Stimulated activated CD4-positive, alpha-beta T cell treated with anti-CD3 and anti-CD28 coated beads, Interleukin-1b, Interleukin-23, amount 100 ng/mL, for 4 hours (primary cell): Measurements from ENCODE around the gene PCNX2.
"Not testable (repeated sequence)": the region's sequence is repeated elsewhere in the genome, so short reads cannot be mapped to it uniquely, and the experiment has no call there.

ENCODE experiments used
- DNase-seq, 2 donors: peaks; one replicate each; pipeline ENCODE4 v3.0.0-alpha.2; 2020; ENCODE audit warnings: low read depth in 2 of 2

The PCNX2 gene

GRCh38 chr1:233163696-233164095 lies 131.8 kb downstream of the PCNX2 start:
- no peak for DNase-seq

GRCh38 chr1:233158322-233158721 lies 137.2 kb downstream of the PCNX2 start:
- DNase-seq = no peak

GRCh38 chr1:233157245-233157644 lies 138.3 kb downstream of the PCNX2 start:
- no peak for DNase-seq

- no peak for DNase-seq
Observed at GRCh38 chr1:233151861-233152260, 143.7 kb downstream of the PCNX2 start.

- no peak for DNase-seq
Observed at GRCh38 chr1:233144434-233144833, 151.1 kb downstream of the PCNX2 start.

GRCh38 chr1:233143241-233143640 lies 152.3 kb downstream of the PCNX2 start:
- no peak for DNase-seq

- DNase-seq = no peak
Observed at GRCh38 chr1:233140974-233141373, 154.6 kb downstream of the PCNX2 start.

- no peak for DNase-seq
Observed at GRCh38 chr1:233140499-233140898, 155.0 kb downstream of the PCNX2 start.

GRCh38 chr1:233138788-233139585 lies 156.5 kb downstream of the PCNX2 start:
- DNase-seq = no peak

GRCh38 chr1:233135833-233136232 lies 159.7 kb downstream of the PCNX2 start:
- DNase-seq = no peak

- no peak for DNase-seq
Observed at GRCh38 chr1:233132445-233132844, 163.1 kb downstream of the PCNX2 start.

GRCh38 chr1:233129031-233129430 lies 166.5 kb downstream of the PCNX2 start:
- DNase-seq = not testable (repeated sequence)

- DNase-seq = no peak
Observed at GRCh38 chr1:233127157-233127556, 168.4 kb downstream of the PCNX2 start.

- DNase-seq = no peak
Observed at GRCh38 chr1:233122779-233123178, 172.7 kb downstream of the PCNX2 start.

GRCh38 chr1:233121947-233122559 lies 173.5 kb downstream of the PCNX2 start:
- no peak for DNase-seq

GRCh38 chr1:233114860-233115259 lies 180.7 kb downstream of the PCNX2 start:
- DNase-seq = no peak

GRCh38 chr1:233114159-233114558 lies 181.4 kb downstream of the PCNX2 start:
- DNase-seq = no peak

GRCh38 chr1:233113009-233113879 lies 182.3 kb downstream of the PCNX2 start:
- no peak for DNase-seq

- DNase-seq = no peak
Observed at GRCh38 chr1:233112186-233113008, 183.1 kb downstream of the PCNX2 start.

- no peak for DNase-seq
Observed at GRCh38 chr1:233111731-233112130, 183.8 kb downstream of the PCNX2 start.

- no peak for DNase-seq
Observed at GRCh38 chr1:233109096-233109495, 186.4 kb downstream of the PCNX2 start.
